GM19468 (cell line): ENCODE results near the gene REV3L.

Source experiments
- ATAC-seq: cut with Tn5 transposase; IDR thresholded peaks from one replicate; pipeline ENCODE4 v1.9.1; 2021; ENCODE audit warnings: mild to moderate bottlenecking, moderate library complexity, moderate number of reproducible peaks; ENCODE audit not compliant: unreplicated experiment; ENCODE audit errors: extremely low read depth

The REV3L gene

GRCh38 chr6:111471533-111471932 lies 11.5 kb downstream of the REV3L start:
- no peak for ATAC-seq

GRCh38 chr6:111470991-111471390 lies 12.0 kb downstream of the REV3L start:
- no peak for ATAC-seq

- ATAC-seq: no peak
These were observed 13.5 kb downstream of the REV3L start for GRCh38 chr6:111469543-111469942.

- ATAC-seq: no peak
These were observed 14.5 kb downstream of the REV3L start for GRCh38 chr6:111468329-111469012.

GRCh38 chr6:111464184-111464583 lies 18.8 kb downstream of the REV3L start:
- no peak for ATAC-seq

GRCh38 chr6:111462770-111463391 lies 20.1 kb downstream of the REV3L start:
- no peak for ATAC-seq

- ATAC-seq: no peak
These were observed 21.2 kb downstream of the REV3L start for GRCh38 chr6:111461860-111462259.

GRCh38 chr6:111458670-111459232 lies 24.3 kb downstream of the REV3L start:
- no peak for ATAC-seq

GRCh38 chr6:111456208-111456607 lies 26.8 kb downstream of the REV3L start:
- no peak for ATAC-seq

- no peak for ATAC-seq
These were observed 32.4 kb downstream of the REV3L start for GRCh38 chr6:111450636-111451035.

- no peak for ATAC-seq
These were observed 32.9 kb downstream of the REV3L start for GRCh38 chr6:111450087-111450486.

GRCh38 chr6:111449129-111449528 lies 33.9 kb downstream of the REV3L start:
- no peak for ATAC-seq

GRCh38 chr6:111447051-111447450 lies 36.0 kb downstream of the REV3L start:
- ATAC-seq: no peak

GRCh38 chr6:111445861-111446267 lies 37.2 kb downstream of the REV3L start:
- ATAC-seq: no peak

- no peak for ATAC-seq
These were observed 38.2 kb downstream of the REV3L start for GRCh38 chr6:111444794-111445193.

- no peak for ATAC-seq
These were observed 41.3 kb downstream of the REV3L start for GRCh38 chr6:111441678-111442243.

- no peak for ATAC-seq
These were observed 43.8 kb downstream of the REV3L start for GRCh38 chr6:111439171-111439570.

GRCh38 chr6:111437573-111437972 lies 45.4 kb downstream of the REV3L start:
- ATAC-seq: no peak

GRCh38 chr6:111432511-111432910 lies 50.5 kb downstream of the REV3L start:
- ATAC-seq: no peak

- no peak for ATAC-seq
These were observed 52.2 kb downstream of the REV3L start for GRCh38 chr6:111430605-111431376.

GRCh38 chr6:111429571-111429970 lies 53.4 kb downstream of the REV3L start:
- ATAC-seq: no peak
